Hepatocyte (in vitro differentiated cells): ENCODE data around the gene GAL3ST2. TPM values are rescaled to one million over a fixed set of nuclear protein-coding genes. Genes with fewer than 3 reads are reported as not detected.

ENCODE experiments used
- DNase-seq: peaks from one replicate; pipeline ENCODE4 v3.0.0-alpha.2; 2016; ENCODE audit warnings: low spot score
- H2AFZ ChIP-seq: fragments of 200-600 bp; sonication (generic); 2 replicates; pipeline ENCODE4 v1.6.0; 2016; ENCODE audit warnings: antibody characterized with exemption, mild to moderate bottlenecking
- H3K27ac ChIP-seq: fragments of 200-600 bp; sonication (generic); 2 replicates; pipeline ENCODE4 v1.5.1; 2016; ENCODE audit warnings: mild to moderate bottlenecking
- H3K27me3 ChIP-seq: fragments of 200-600 bp; sonication (generic); 2 replicates; pipeline ENCODE4 v1.6.1; 2016
- H3K36me3 ChIP-seq: fragments of 200-600 bp; sonication (generic); replicated peaks from 2 replicates; pipeline ENCODE4 v1.5.1; 2016; ENCODE audit warnings: low read depth; ENCODE audit not compliant: insufficient read depth
- H3K4me1 ChIP-seq: fragments of 200-600 bp; sonication (generic); 2 replicates; pipeline ENCODE4 v1.5.1; 2016; ENCODE audit warnings: mild to moderate bottlenecking, moderate library complexity; ENCODE audit not compliant: insufficient read depth
- H3K4me2 ChIP-seq: fragments of 200-600 bp; sonication (generic); 2 replicates; pipeline ENCODE4 v1.6.0; 2016
- H3K4me3 ChIP-seq: fragments of 200-600 bp; sonication (generic); 2 replicates; pipeline ENCODE4 v1.5.1; 2016; ENCODE audit warnings: mild to moderate bottlenecking
- H3K79me2 ChIP-seq: fragments of 200-600 bp; sonication (generic); 2 replicates; pipeline ENCODE4 v1.6.0; 2017; ENCODE audit warnings: mild to moderate bottlenecking
- H3K9me2 ChIP-seq: fragments of 200-600 bp; sonication (generic); replicated peaks from 2 replicates; pipeline ENCODE4 v1.6.0; 2017; ENCODE audit warnings: mild to moderate bottlenecking; ENCODE audit not compliant: insufficient read depth
- H3K9me3 ChIP-seq: fragments of 200-600 bp; sonication (generic); 2 replicates; pipeline ENCODE4 v1.5.1; 2016; ENCODE audit warnings: low read depth, mild to moderate bottlenecking
- H4K20me1 ChIP-seq: fragments of 200-600 bp; sonication (generic); 2 replicates; pipeline ENCODE4 v1.6.0; 2016; ENCODE audit warnings: mild to moderate bottlenecking; ENCODE audit not compliant: insufficient read depth, poor library complexity, severe bottlenecking
- EZH2 ChIP-seq: fragments of 200-600 bp; sonication (generic); IDR thresholded peaks from 2 replicates; pipeline ENCODE4 v1.6.1; 2016; ENCODE audit warnings: antibody characterized with exemption, mild to moderate bottlenecking, borderline replicate concordance
- EZH2phosphoT487 ChIP-seq: fragments of 200-600 bp; sonication (generic); IDR thresholded peaks from one replicate; pipeline ENCODE4 v1.6.1; 2018; ENCODE audit warnings: antibody characterized with exemption, mild to moderate bottlenecking, low read depth, moderate library complexity; ENCODE audit not compliant: unreplicated experiment, severe bottlenecking
- WGBS: methylation state at CpG from one replicate; pipeline ENCODE4 v1.1.6; 2016; ENCODE audit warnings: low lambda C conversion rate; ENCODE audit errors: missing lambda C conversion rate; 5-methylcytosine and 5-hydroxymethylcytosine counted together
- polyA plus RNA-seq: library from polyadenylated mRNA; unstranded; fragments of >200 nt; fragmentation: Nextera tagmentation; extraction: Ambion mirVana; gene quantifications from 2 replicates; pipeline ENCODE4 v1.2.1, GENCODE V29; 2016
- total RNA-seq: library from RNA; depleted of rRNA; stranded (reverse); fragments of >200 nt; gene quantifications from 2 replicates; pipeline ENCODE4 v1.2.3, GENCODE V29; 2014
- TF ChIP-seq, protein P1 (sequence below): fragments of 200-600 bp; sonication (generic); IDR thresholded peaks from 2 replicates; pipeline ENCODE4 v1.5.1; 2016; ENCODE audit warnings: antibody characterized with exemption, mild to moderate bottlenecking; ENCODE audit not compliant: poor library complexity

Gene GAL3ST2
- total and polyA plus RNA-seq, 2 experiments from 2014 or later: 0.53 TPM; not detected in 1

DNA sequence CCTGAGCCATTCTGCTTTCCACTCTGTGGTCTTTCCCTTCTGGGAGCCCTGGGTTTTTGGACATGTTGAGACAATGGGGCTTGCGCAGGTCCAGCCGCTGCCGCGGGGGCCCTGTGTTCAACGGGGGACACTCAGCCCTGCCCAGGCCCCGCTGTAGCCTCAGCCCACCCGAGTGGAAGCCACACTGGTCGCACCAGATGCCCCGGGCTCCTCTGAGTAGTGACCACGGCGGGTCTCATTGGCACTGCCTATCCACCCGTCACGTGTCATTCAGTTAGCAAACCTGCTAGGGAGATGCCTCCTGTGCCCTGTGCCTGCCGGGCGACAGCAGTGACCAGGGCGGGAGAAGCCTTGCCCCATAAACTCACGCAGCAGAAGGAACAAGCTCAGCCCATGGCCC, 23.1 kb upstream of the GAL3ST2 start:
- H4K20me1 ChIP-seq: no peaks in the 10 kb centered on the region
- WGBS: 97% methylated on average over 16 of the region's 17 CpGs
- no peaks in the 10 kb centered on the region for H3K36me3 ChIP-seq
- no peak overlapping the region for H3K4me3 ChIP-seq
- no peaks in the 10 kb centered on the region for H3K27me3 ChIP-seq
- no peaks in the 10 kb centered on the region for H3K4me1 ChIP-seq
- H2AFZ ChIP-seq: no peak overlapping the region
- DNase-seq: no peak
- H3K9me2 ChIP-seq: no peaks in the 10 kb centered on the region
- no peaks in the 10 kb centered on the region for H3K9me3 ChIP-seq
- no peak overlapping the region for H3K4me2 ChIP-seq
- TF ChIP-seq, protein P1, sequence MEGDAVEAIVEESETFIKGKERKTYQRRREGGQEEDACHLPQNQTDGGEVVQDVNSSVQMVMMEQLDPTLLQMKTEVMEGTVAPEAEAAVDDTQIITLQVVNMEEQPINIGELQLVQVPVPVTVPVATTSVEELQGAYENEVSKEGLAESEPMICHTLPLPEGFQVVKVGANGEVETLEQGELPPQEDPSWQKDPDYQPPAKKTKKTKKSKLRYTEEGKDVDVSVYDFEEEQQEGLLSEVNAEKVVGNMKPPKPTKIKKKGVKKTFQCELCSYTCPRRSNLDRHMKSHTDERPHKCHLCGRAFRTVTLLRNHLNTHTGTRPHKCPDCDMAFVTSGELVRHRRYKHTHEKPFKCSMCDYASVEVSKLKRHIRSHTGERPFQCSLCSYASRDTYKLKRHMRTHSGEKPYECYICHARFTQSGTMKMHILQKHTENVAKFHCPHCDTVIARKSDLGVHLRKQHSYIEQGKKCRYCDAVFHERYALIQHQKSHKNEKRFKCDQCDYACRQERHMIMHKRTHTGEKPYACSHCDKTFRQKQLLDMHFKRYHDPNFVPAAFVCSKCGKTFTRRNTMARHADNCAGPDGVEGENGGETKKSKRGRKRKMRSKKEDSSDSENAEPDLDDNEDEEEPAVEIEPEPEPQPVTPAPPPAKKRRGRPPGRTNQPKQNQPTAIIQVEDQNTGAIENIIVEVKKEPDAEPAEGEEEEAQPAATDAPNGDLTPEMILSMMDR: no peak
- TF ChIP-seq EZH2: no peak
- TF ChIP-seq EZH2phosphoT487: no peak
- no peaks in the 10 kb centered on the region for H3K79me2 ChIP-seq
- H3K27ac ChIP-seq: no peak overlapping the region

DNA sequence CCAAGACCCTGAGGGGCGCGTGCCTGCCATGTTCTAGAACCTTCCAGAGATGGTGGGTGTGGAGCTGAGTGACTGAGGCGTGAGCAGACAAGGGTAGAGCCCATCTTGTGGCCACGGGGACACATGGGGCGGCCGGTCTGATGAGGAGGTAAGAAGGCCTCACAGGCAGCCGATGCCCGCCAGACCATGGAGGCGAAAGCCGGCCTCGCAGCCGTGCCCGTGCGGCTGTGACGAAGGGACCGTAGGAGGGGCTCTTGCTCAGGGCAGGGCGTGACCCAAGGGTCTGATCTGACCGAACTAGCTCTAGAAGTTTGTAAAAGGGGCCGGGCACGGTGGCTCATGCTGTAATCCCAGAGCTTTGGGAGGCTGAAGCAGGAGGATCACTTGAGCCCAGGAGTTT, 22.6 kb upstream of the GAL3ST2 start:
- no peaks in the 10 kb centered on the region for H3K4me1 ChIP-seq
- H3K4me3 ChIP-seq: no peak overlapping the region
- H3K9me2 ChIP-seq: no peaks in the 10 kb centered on the region
- no peaks in the 10 kb centered on the region for H4K20me1 ChIP-seq
- no peak overlapping the region for H3K27ac ChIP-seq
- no peaks in the 10 kb centered on the region for H3K79me2 ChIP-seq
- H3K4me2 ChIP-seq: no peak overlapping the region
- H3K36me3 ChIP-seq: no peaks in the 10 kb centered on the region
- WGBS: 96% methylated on average over 20 of the region's 20 CpGs
- no peak overlapping the region for H2AFZ ChIP-seq
- TF ChIP-seq EZH2phosphoT487 (no peak), EZH2 (no peak)
- H3K27me3 ChIP-seq: no peaks in the 10 kb centered on the region
- no peak for DNase-seq
- H3K9me3 ChIP-seq: no peaks in the 10 kb centered on the region

DNA sequence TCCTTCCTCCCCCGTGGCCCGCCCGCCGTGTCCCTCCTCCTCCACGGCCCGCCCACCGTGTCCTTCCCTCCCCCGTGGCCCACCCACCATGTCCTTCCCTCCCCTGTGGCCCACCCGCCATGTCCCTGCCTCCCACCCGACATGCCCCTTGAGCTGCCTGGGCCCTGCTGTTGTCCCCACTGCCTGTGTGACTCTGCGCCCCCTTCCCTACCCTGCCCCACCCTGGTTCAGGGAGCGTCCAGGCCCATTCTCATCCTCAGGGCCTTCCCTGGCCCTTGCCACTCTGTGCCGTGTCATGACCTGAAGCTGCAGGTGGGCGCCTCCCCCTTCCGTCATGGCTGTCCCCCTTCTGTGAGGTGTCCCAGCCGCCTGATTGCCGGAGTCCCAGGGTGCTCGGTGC, 21.5 kb upstream of the GAL3ST2 start:
- Histone ChIP-seq H3K27ac (no peak overlapping the region), H3K9me3 (no peaks in the 10 kb centered on the region), H3K36me3 (no peaks in the 10 kb centered on the region), H3K4me2 (no peak overlapping the region), H2AFZ (no peak overlapping the region), H3K4me3 (no peak overlapping the region), H3K79me2 (no peaks in the 10 kb centered on the region), H3K9me2 (no peaks in the 10 kb centered on the region), H4K20me1 (no peaks in the 10 kb centered on the region), H3K4me1 (no peaks in the 10 kb centered on the region), H3K27me3 (no peaks in the 10 kb centered on the region)
- 92% methylated on average over 7 of the region's 18 CpGs for WGBS
- TF ChIP-seq, protein P1: no peak
- TF ChIP-seq EZH2 (no peak), EZH2phosphoT487 (no peak)
- no peak for DNase-seq

DNA sequence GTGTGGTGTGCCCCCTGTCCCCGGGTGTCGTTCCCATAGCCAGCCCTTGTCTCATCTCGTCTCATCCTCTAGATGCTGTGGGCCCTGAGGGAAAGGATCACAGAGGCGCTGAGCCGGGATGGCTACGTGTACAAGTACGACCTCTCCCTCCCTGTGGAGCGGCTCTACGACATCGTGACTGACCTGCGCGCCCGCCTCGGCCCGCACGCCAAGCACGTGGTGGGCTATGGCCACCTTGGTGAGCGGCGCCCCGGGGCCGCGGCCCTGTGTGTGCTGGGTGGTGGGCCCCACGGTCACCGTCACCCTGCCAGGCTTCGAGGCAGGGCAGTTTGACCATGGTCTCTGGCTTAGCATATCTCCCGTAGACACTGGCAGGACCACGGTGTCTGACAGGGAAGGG, 20.8 kb upstream of the GAL3ST2 start:
- DNase-seq: no peak
- TF ChIP-seq EZH2 (no peak), EZH2phosphoT487 (no peak)
- TF ChIP-seq, protein P1: no peak
- no peaks in the 10 kb centered on the region for H4K20me1 ChIP-seq
- no peaks in the 10 kb centered on the region for H3K36me3 ChIP-seq
- H3K9me3 ChIP-seq: no peaks in the 10 kb centered on the region
- no peaks in the 10 kb centered on the region for H3K27me3 ChIP-seq
- no peaks in the 10 kb centered on the region for H3K79me2 ChIP-seq
- H2AFZ ChIP-seq: no peak overlapping the region
- H3K4me2 ChIP-seq: no peak overlapping the region
- no peak overlapping the region for H3K27ac ChIP-seq
- 97% methylated on average over 27 of the region's 27 CpGs for WGBS
- no peak overlapping the region for H3K4me3 ChIP-seq
- no peaks in the 10 kb centered on the region for H3K9me2 ChIP-seq
- H3K4me1 ChIP-seq: no peaks in the 10 kb centered on the region
